Endodermal cell (in vitro differentiated cells): ENCODE data around the gene SSBP3. TPM values are rescaled to one million over a fixed set of nuclear protein-coding genes. Genes with fewer than 3 reads are reported as not detected.

Source experiments
- DNase-seq: peaks from one replicate; pipeline ENCODE4 v3.0.0-alpha.2; 2017
- H3K27ac ChIP-seq: 2 replicates; pipeline ENCODE4 v1.5.1; 2013; ENCODE audit warnings: mild to moderate bottlenecking, low read depth, low read length, moderate library complexity
- H3K27me3 ChIP-seq: 2 replicates; pipeline ENCODE4 v1.6.1; 2013; ENCODE audit warnings: mild to moderate bottlenecking, low read length, moderate library complexity; ENCODE audit not compliant: insufficient read depth, control insufficient read depth, poor library complexity, severe bottlenecking
- H3K36me3 ChIP-seq: 2 replicates; pipeline ENCODE4 v1.7.0; 2013; ENCODE audit warnings: mild to moderate bottlenecking, low read length, moderate library complexity; ENCODE audit not compliant: control insufficient read depth, insufficient read depth
- H3K4me1 ChIP-seq: one replicate; pipeline ENCODE4 v1.7.0; 2013; ENCODE audit warnings: low read length; ENCODE audit not compliant: control insufficient read depth, insufficient read depth
- H3K4me3 ChIP-seq: 2 replicates; pipeline ENCODE4 v1.5.1; 2013; ENCODE audit warnings: mild to moderate bottlenecking, low read length, moderate library complexity
- H3K9ac ChIP-seq: 2 replicates; pipeline ENCODE4 v1.6.1; 2013; ENCODE audit warnings: mild to moderate bottlenecking, low read length, moderate library complexity; ENCODE audit not compliant: poor library complexity, severe bottlenecking; ENCODE audit errors: extremely low read depth
- H3K9me3 ChIP-seq: 2 replicates; pipeline ENCODE4 v1.6.1; 2013; ENCODE audit warnings: mild to moderate bottlenecking, low read length, moderate library complexity; ENCODE audit not compliant: control insufficient read depth
- H3K27ac Mint-ChIP-seq: 2 replicates; pipeline ENCODE4 v1.8.0; 2020; ENCODE audit warnings: mixed read lengths
- H3K27me3 Mint-ChIP-seq: 2 replicates; pipeline ENCODE4 v1.8.0; 2021; ENCODE audit warnings: mild to moderate bottlenecking, mixed read lengths; ENCODE audit not compliant: insufficient read depth
- H3K36me3 Mint-ChIP-seq: 2 replicates; pipeline ENCODE4 v1.8.0; 2020; ENCODE audit warnings: low read depth, mixed read lengths
- H3K4me1 Mint-ChIP-seq: 2 replicates; pipeline ENCODE4 v1.8.0; 2020; ENCODE audit warnings: mixed read lengths
- H3K4me3 Mint-ChIP-seq: 2 replicates; pipeline ENCODE4 v1.8.0; 2020; ENCODE audit warnings: mild to moderate bottlenecking, moderate library complexity, mixed read lengths
- H3K9me3 Mint-ChIP-seq: 2 replicates; pipeline ENCODE4 v1.8.0; 2020; ENCODE audit warnings: mild to moderate bottlenecking, mixed read lengths
- CTCF ChIP-seq: fragments of 200-600 bp; sonication (generic); conservative IDR thresholded peaks from 2 replicates; pipeline ENCODE4 v1.5.0; 2021; ENCODE audit warnings: antibody characterized with exemption, mild to moderate bottlenecking
- WGBS, 2 experiments: methylation state at CpG; one replicate each; pipeline versions ENCODE4 v1.1.5 to v1.1.7; 2013; ENCODE audit warnings: missing lambda C conversion rate in 2 of 2, mixed read lengths in 1 of 2; ENCODE audit not compliant: insufficient coverage in 1 of 2, insufficient read length in 1 of 2; 5-methylcytosine and 5-hydroxymethylcytosine counted together
- total RNA-seq, 2 donors: library from RNA; stranded (reverse); fragmentation: NEBNext Ultra II Directional in 1 of 2; extraction: Animal tissue kit (Norgen Biotek cat#: 25700) in 1 of 2; gene quantifications; 2 replicates in 1 of 2; 3 replicates in 1 of 2; pipeline ENCODE4 v1.2.1, GENCODE V29; 2021

SSBP3 gene
- total RNA-seq, 2 donors from 2014 or later = 342 TPM

DNA sequence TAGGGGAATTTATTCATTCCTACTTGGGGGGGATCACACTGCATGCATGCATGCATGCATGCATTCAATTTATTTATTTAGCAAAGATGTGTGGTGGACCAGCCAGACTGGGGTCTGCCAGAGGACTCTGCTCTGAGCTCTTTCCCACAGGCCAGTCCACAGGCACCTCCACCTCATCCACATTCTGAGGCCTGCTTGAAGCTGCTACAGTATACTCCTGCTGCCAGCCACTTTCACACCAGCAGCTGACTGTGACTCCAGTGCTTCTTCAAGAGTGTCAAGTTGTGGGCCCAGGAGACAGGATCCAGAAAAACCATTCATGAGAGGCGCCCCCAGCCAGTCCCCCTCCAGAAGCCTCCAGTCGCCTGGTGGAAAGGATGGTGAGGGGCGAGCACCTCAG lies 30.9 kb downstream of the SSBP3 start:
- peaks cover 69% of the 10 kb centered on the region for H3K4me1 ChIP-seq
- no peaks in the 10 kb centered on the region for H3K27me3 ChIP-seq
- peaks cover 94% of the 10 kb centered on the region for H3K4me1 Mint-ChIP-seq
- no peak overlapping the region for H3K9ac ChIP-seq
- no peaks in the 10 kb centered on the region for H3K9me3 ChIP-seq
- H3K36me3 ChIP-seq = peaks cover 88% of the 10 kb centered on the region
- 78% methylated on average over 3 of the region's 3 CpGs; no CpG with 5 or more reads in 1 of the 2 experiments for WGBS, 2 experiments
- DNase-seq = no peak
- H3K36me3 Mint-ChIP-seq = peaks cover 61% of the 10 kb centered on the region
- no peak overlapping the region for H3K4me3 ChIP-seq
- H3K4me3 Mint-ChIP-seq = peak overlapping the region; percentile 20
- TF ChIP-seq CTCF = no peak
- H3K27me3 Mint-ChIP-seq = no peaks in the 10 kb centered on the region
- no peaks in the 10 kb centered on the region for H3K9me3 Mint-ChIP-seq
- H3K27ac ChIP-seq = peak overlapping the region; percentile 62
- H3K27ac Mint-ChIP-seq = peak overlapping the region; percentile 82

GRCh38 chr1:54374766-54375165 lies 31.4 kb downstream of the SSBP3 start:
- H3K36me3 ChIP-seq = peaks cover 88% of the 10 kb centered on the region
- H3K4me3 ChIP-seq = no peak overlapping the region
- H3K9ac ChIP-seq = no peak overlapping the region
- TF ChIP-seq CTCF = no peak
- H3K27me3 ChIP-seq = no peaks in the 10 kb centered on the region
- H3K9me3 ChIP-seq = no peaks in the 10 kb centered on the region
- peaks cover 61% of the 10 kb centered on the region for H3K36me3 Mint-ChIP-seq
- WGBS, 2 experiments = 81% methylated on average over 3 to 8 of the region's 8 CpGs
- peaks cover 69% of the 10 kb centered on the region for H3K4me1 ChIP-seq
- H3K27me3 Mint-ChIP-seq = no peaks in the 10 kb centered on the region
- peak overlapping the region; percentile 20 for H3K4me3 Mint-ChIP-seq
- no peaks in the 10 kb centered on the region for H3K9me3 Mint-ChIP-seq
- no peak for DNase-seq
- H3K4me1 Mint-ChIP-seq = peaks cover 91% of the 10 kb centered on the region
- H3K27ac Mint-ChIP-seq = peak overlapping the region; percentile 82
- H3K27ac ChIP-seq = no peak overlapping the region

GRCh38 chr1:54372978-54373377 lies 33.2 kb downstream of the SSBP3 start:
- Histone ChIP-seq H3K4me3 (no peak overlapping the region), H3K27ac (no peak overlapping the region), H3K9me3 (no peaks in the 10 kb centered on the region), H3K36me3 (peaks cover 89% of the 10 kb centered on the region), H3K27me3 (no peaks in the 10 kb centered on the region), H3K9ac (no peak overlapping the region), H3K4me1 (peaks cover 51% of the 10 kb centered on the region)
- 75 to 95% methylated on average over 4 to 8 of the region's 8 CpGs for WGBS, 2 experiments
- no peak for DNase-seq
- TF ChIP-seq CTCF = no peak
- H3K4me3 Mint-ChIP-seq = no peak overlapping the region
- H3K36me3 Mint-ChIP-seq = peaks cover 63% of the 10 kb centered on the region
- H3K9me3 Mint-ChIP-seq = no peaks in the 10 kb centered on the region
- H3K27me3 Mint-ChIP-seq = no peaks in the 10 kb centered on the region
- H3K4me1 Mint-ChIP-seq = peaks cover 88% of the 10 kb centered on the region
- H3K27ac Mint-ChIP-seq = peak overlapping the region; percentile 88
